ENCODE measurements around the gene AP2B1.

AP2B1 gene

DNA sequence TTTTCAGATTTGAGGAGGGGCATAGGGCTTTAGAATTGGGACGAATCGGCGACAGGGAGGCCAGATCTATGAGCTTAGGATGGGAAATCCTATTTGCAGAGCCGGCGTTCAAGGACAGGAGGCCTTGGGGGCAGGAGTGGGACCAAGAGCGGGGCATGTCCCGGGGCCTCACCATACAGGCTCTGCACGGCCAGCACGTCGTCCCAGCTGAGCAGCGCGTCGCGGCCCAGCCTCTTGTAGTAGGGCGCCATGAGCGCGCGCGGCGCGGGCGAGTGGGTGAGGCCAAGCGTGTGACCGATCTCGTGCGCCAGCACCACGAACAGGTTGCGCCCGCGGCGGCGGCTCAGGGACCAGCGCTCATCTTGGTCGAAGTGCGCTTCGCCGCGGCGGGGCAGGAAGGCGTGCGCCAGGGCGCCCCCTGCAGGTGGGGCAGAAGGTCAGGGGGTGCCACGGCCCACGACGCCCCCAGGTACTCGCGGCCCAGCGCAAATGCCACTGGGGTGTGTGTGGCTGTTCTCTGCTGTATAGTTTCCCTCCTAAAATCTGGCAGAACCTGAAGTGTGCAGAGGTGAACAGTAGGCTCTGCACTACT is 182.9 kb downstream of the AP2B1 start:
- TF ChIP-seq, protein P1, sequence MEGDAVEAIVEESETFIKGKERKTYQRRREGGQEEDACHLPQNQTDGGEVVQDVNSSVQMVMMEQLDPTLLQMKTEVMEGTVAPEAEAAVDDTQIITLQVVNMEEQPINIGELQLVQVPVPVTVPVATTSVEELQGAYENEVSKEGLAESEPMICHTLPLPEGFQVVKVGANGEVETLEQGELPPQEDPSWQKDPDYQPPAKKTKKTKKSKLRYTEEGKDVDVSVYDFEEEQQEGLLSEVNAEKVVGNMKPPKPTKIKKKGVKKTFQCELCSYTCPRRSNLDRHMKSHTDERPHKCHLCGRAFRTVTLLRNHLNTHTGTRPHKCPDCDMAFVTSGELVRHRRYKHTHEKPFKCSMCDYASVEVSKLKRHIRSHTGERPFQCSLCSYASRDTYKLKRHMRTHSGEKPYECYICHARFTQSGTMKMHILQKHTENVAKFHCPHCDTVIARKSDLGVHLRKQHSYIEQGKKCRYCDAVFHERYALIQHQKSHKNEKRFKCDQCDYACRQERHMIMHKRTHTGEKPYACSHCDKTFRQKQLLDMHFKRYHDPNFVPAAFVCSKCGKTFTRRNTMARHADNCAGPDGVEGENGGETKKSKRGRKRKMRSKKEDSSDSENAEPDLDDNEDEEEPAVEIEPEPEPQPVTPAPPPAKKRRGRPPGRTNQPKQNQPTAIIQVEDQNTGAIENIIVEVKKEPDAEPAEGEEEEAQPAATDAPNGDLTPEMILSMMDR (IDR thresholded peaks at IDR 0.05; ENCODE audit: low read depth, low read length) = no peak
- H3K4me3 ChIP-seq (ENCODE audit: low read depth, low read length) = no peak overlapping the region

DNA sequence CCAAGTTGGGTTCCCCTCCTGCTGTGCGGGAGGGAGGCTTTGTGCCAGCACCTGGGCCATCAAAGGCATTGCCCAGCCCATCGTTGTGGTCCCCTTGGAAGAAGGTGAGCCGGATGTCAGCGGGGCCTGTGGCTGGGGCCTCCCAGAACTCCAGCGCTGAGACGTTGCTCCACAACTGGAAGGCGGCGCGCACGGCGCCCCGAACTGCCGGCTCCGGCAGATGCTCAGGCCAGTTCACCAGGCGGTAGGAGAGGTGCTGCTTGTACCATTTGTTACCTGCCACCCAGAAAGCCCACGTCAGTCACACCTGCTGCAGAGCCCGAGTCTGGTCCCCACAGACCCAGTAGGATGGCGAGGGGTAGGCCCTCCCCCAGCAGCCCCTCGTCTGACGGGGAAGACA is 186.0 kb downstream of the AP2B1 start:
- TF ChIP-seq, protein P1 (IDR thresholded peaks at IDR 0.05; ENCODE audit: low read depth, low read length) = no peak
- no peak overlapping the region for H3K4me3 ChIP-seq (ENCODE audit: low read depth, low read length)

DNA sequence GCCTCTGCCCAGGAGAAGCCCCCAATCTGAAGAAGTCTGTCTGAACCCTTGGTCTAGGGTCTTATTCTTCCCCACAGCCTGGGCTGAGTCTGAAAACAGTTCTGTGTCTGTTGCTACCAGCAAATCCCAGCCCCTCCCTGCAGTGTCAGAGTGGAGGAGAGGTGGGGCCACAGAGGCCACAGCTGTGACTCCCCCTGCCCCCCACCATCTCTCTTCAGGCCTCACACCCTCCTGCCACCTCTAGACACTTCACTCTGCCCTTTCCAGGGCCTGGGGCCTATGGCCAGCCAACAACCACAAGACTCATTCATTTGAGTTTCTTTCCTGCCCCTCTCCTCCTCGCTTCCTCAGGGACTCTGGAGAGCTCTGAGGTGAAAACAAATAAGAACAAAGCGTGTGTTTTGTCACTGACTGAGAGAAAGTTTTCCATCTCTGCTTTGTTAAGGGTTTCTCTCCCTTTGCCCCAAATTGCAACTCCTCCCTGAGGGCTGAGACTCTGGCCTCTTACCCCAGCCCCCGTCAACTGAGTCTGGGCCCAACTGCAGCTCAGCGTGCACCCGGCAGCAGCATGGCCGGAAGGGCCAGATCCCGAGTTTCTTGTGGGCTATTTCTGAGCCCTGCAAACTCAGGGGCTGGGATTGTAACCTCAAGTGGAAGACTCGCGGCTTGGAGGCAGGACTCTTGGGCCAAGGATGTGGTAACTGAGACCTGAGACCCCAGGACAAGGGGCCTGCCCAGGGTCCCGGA is 186.7 kb downstream of the AP2B1 start:
- TF ChIP-seq, protein P1 (IDR thresholded peaks at IDR 0.05; ENCODE audit: low read depth, low read length) = no peak
- H3K4me3 ChIP-seq (ENCODE audit: low read depth, low read length) = no peak overlapping the region

DNA sequence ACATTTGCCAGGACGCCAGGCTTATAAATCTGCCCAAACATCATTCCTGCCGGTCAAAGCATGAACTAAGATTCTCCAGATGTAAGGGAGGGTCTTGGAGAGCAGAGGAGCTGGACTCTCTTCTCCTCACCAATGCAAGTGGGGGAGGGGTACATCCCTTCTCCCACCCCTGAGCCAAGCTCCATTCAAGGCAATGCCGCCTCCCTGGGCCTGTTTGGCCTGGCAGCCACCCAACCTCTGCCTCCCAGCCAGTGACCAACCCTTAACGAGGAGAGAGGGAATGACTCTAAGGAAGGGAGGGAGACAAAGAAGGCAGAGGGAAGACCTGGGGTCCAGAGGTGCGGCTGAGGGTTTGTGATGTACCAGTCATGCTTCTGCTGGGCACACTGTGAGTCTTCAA is 187.4 kb downstream of the AP2B1 start:
- TF ChIP-seq, protein P1 (IDR thresholded peaks at IDR 0.05; ENCODE audit: low read depth, low read length) = no peak

DNA sequence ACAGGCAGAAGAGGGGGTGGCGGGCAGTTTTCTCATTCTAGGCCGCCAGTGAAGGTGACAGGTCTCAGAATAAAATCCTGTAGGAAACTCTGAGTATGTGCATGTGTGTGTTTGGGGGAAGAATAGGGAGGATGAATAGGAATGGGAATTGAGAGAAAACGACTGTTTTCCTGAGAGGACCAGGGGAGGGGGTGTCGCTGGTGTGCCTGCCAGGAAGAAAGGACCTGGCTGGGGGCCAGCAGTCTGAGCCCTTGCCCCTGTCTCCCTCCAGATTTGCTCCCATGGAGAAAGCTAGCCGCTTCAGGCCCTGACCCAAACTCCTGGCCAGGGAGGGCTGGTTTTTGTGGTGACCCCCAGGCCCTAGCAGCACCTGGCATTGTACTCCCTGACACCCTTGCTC is 187.9 kb downstream of the AP2B1 start:
- TF ChIP-seq, protein P1 (IDR thresholded peaks at IDR 0.05; ENCODE audit: low read depth, low read length) = no peak
- no peak overlapping the region for H3K4me3 ChIP-seq (ENCODE audit: low read depth, low read length)

More for the DNA sequence above, 187.4 kb downstream of the AP2B1 start:
- no peak overlapping the region for H3K4me3 ChIP-seq (ENCODE audit: low read depth, low read length)

DNA sequence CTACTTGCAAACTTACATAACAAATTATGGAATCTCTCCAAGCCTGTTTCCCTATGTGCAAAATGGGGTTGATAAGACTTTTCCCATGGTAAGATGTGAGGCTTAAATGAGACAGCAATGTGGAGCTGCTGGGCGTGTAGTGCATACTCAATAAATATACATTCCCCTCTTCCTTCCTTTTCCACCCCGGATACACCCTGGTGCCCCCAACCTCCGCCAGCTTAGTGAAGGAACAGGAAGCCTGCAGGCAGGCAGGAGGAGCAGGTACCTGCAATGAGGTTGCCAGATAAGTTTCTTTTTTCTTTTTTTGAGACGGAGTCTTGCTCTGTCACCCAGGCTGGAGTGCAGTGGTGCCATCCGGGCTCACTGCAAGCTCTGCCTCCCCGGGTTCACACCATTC is 188.5 kb downstream of the AP2B1 start:
- no peak overlapping the region for H3K4me3 ChIP-seq (ENCODE audit: low read depth, low read length)
- TF ChIP-seq, protein P1 (IDR thresholded peaks at IDR 0.05; ENCODE audit: low read depth, low read length) = no peak

Measured in WI38 (cell line).